ENCODE measurements around the gene ZBTB12. TPM values are rescaled to one million over a fixed set of nuclear protein-coding genes. Genes with fewer than 3 reads are reported as not detected.
A peak's percentile ranks its signal among the peaks of the same experiment; 100 is the strongest.

Gene ZBTB12
- total RNA-seq (2016; rRNA removed; fragmentation: Illumina TruSeq; extraction: Trizol) (6.0 and 6.8 TPM in 2 replicates), polyA plus RNA-seq (2011; rRNA removed) (4.8 and 7.3 TPM in 2 replicates), polyA minus RNA-seq (2011; rRNA and poly(A)+ RNA removed; ENCODE audit: low replicate concordance) (12.3 and 22.9 TPM in 2 replicates), Bru-seq, nascent RNA (percentile 54 among the genes with signal in this experiment), BruChase-seq, experiment 1, labeled RNA remaining after a 6-hour chase (percentile 75 among the genes with signal in this experiment), BruChase-seq, experiment 2, labeled RNA remaining after a 2-hour chase (percentile 73 among the genes with signal in this experiment)
- 1.6 and 1.7 TPM in 2 replicates for total RNA-seq (2016; cell fraction: cytosol; rRNA removed; fragmentation: Illumina TruSeq; extraction: Trizol; ENCODE audit: low read depth)
- total RNA-seq (2016; cell fraction: insoluble cytoplasmic fraction; rRNA removed; fragmentation: Illumina TruSeq; extraction: Trizol), result 6.0 and 7.4 TPM in 2 replicates
- 5.7 and 5.8 TPM in 2 replicates for total RNA-seq (2016; cell fraction: membrane; rRNA removed; fragmentation: Illumina TruSeq; extraction: Trizol)
- 3.1 and 3.9 TPM in 2 replicates for total RNA-seq (2016; cell fraction: nucleus; rRNA removed; fragmentation: Illumina TruSeq; extraction: Trizol)
- 3.7 and 5.8 TPM in 2 replicates for polyA plus RNA-seq (2011; cell fraction: cytosol; rRNA removed)
- polyA plus RNA-seq (2011; cell fraction: nucleus; rRNA removed), result 6.9 and 7.3 TPM in 2 replicates
- 8.0 and 9.2 TPM in 2 replicates for polyA plus RNA-seq (2012)
- 2.7 and 3.0 TPM in 2 replicates for polyA plus RNA-seq (2016; cell fraction: cytosol; fragmentation: Illumina TruSeq; extraction: Trizol; ENCODE audit: low read depth)
- polyA plus RNA-seq (2016; cell fraction: insoluble cytoplasmic fraction; fragmentation: Illumina TruSeq; extraction: Trizol; ENCODE audit: low read depth), result 14.0 and 15.9 TPM in 2 replicates
- 6.6 and 9.0 TPM in 2 replicates for polyA plus RNA-seq (2016; cell fraction: membrane; fragmentation: Illumina TruSeq; extraction: Trizol; ENCODE audit: low read depth)
- polyA plus RNA-seq (2016; cell fraction: nucleus; fragmentation: Illumina TruSeq; extraction: Trizol; ENCODE audit: insufficient read depth, low read depth), result 10.6 and 12.2 TPM in 2 replicates
- 6.7 and 6.9 TPM in 2 replicates for polyA minus RNA-seq (2011; cell fraction: cytosol; rRNA and poly(A)+ RNA removed)
- 3.7 and 4.5 TPM in 2 replicates for polyA minus RNA-seq (2011; cell fraction: nucleus; rRNA and poly(A)+ RNA removed)
- long read RNA-seq, experiment 1, result 0 reads
- long read RNA-seq, experiment 2, transcript ZBTB12-201 (2 exons, 1,875 nt), result major isoform, 18 of 32 reads
- long read RNA-seq, experiment 2, partial matches to known transcripts, result 0 of 32 reads
- long read RNA-seq, experiment 2, other reads (novel, unspliced or antisense), result 14 of 32 reads

DNA sequence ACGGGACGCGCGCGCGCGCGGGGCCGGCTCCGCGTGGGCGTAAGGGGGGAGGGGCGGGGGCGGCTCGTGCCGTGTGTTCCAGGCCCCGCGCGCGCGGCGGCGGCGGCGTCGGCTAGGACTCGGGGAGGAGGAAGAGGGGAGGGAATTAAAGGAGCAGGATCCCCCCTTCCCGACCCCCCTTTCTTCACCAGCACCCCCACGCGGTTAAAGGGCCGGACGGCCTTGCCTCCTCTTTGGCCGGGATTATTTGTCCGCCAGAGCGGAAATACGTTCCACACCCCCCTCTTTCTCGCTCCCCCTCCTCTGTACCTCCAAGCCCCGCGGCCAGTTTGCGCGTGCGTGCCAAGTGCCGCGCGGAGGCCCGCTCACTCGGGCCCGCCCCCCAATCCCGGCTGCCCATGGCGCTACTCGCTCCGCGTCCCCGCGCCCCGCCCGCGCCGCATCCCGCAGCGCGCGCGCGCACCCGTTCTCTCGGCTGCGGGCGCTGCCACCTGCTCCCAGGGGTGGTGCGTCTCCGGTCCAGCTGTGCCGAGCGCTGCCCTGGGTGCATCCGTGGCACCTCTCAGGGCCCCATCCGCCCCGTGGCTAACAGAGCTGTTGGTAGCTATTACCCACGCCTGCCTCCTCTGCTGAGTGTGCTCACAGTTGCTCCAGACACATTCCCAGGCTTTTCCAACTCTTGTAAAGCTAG lies at the start of gene ZBTB12:
TSS of gene ZBTB12 (minus strand) at position 134 of the 691 bp plus-strand sequence. CDS start 781 bp downstream, outside the sequence.
- no peak within 1 kb of the TSS for H2AFZ ChIP-seq (ENCODE audit: low read length)
- no peaks in the 10 kb centered on the region for H3K36me3 ChIP-seq (replicated peaks in 1 of 2; ENCODE audit: control insufficient read depth in 1 of 2, insufficient read depth in 2 of 2, low read length in 2 of 2)
- peak within 1 kb of the TSS; percentile 60 for H3K27ac ChIP-seq (ENCODE audit: extremely low read length, insufficient read depth, low read length)
- CTCF ChIA-PET (ENCODE audit: low intra/inter-chr PET ratio, low total read pairs), result interaction anchor here (1.3 kb wide), 1 partner anchor 51 kb away, joined by 4 read pairs; no protein-coding TSS in a partner anchor
- peaks cover 51% of the 10 kb centered on the region for H3K4me1 ChIP-seq (ENCODE audit: insufficient read depth, low read length)
- peak within 1 kb of the TSS; percentile 95 for H3K4me2 ChIP-seq (ENCODE audit: low read depth, low read length)
- in situ Hi-C loops (cut with HindIII; ENCODE audit: extremely low pct_ligation_motif_present, low pct_unique_long_range_greater_than_20kb), result loop anchor here (5.0 to 25.0 kb wide), 2 partner anchors 45 to 1060 kb away; partner anchors contain the start of genes BRD2, CFB and HLA-DMA
- no peaks in the 10 kb centered on the region for H3K9me3 ChIP-seq (ENCODE audit: low read length)
- 1% methylated on average over 60 of the region's 77 CpGs for WGBS (ENCODE audit: low lambda C conversion rate)
- FAIRE-seq (peak; percentile 95), DNase-seq (ENCODE audit: low spot score) (peak; percentile 96), ATAC-seq (peak; percentile 76)
- H3K4me3 ChIP-seq (replicated peaks in 1 of 3; ENCODE audit: insufficient read depth in 1 of 3, low read depth in 2 of 3, low read length in 3 of 3), result peak within 1 kb of the TSS; percentile 65 to 78 (median 67)
- peaks cover 1 to 13% of the 10 kb centered on the region in 2 experiments; a peak in 2 of 5 replicates for H3K27me3 ChIP-seq (ENCODE audit: control insufficient read depth in 1 of 2, insufficient read depth in 2 of 2, low read length in 2 of 2)
- peak within 1 kb of the TSS; percentile 66 for H3K9ac ChIP-seq (ENCODE audit: insufficient read depth, low read depth, low read length)
- peaks cover 17% of the 10 kb centered on the region for H3K79me2 ChIP-seq (ENCODE audit: insufficient read depth, low read length)
- no peaks in the 10 kb centered on the region for H4K20me1 ChIP-seq (ENCODE audit: insufficient read depth, low read length)
- BruUV-seq (replicated peaks), result no TSS peak
- intact Hi-C loops (cut with micrococcal nuclease; ENCODE audit: unreplicated experiment), result loop anchor here (1.0 to 2.0 kb wide), 3 partner anchors 21 to 50 kb away; no protein-coding TSS in a partner anchor
- POLR2A ChIA-PET, result interaction anchor here (0.7 to 5.6 kb wide), 19 partner anchors 16 to 199 kb away, joined by 3 to 69 read pairs (median 5); partner anchors contain the start of genes ABHD16A, C2, CFB and HSPA1A
- 0 out of 2 replicates have a peak, but pooled peaks have one; percentile 30 for TF ChIP-seq ZNF879 (CRISPR knock-in tag; IDR thresholded peaks at IDR 0.05)
- 0 out of 2 replicates have a peak, but pooled peaks have one; percentile 8 for TF ChIP-seq SNAPC4 (CRISPR knock-in tag; IDR thresholded peaks at IDR 0.05)
- peak; percentile 53; the same call in 1 of the 2 replicates for TF ChIP-seq KDM5B (CRISPR knock-in tag; IDR thresholded peaks at IDR 0.05; ENCODE audit: borderline replicate concordance)
- TF ChIP-seq MYC (CRISPR knock-in tag; IDR thresholded peaks at IDR 0.05; ENCODE audit: borderline replicate concordance), result peak; percentile 69
- TF ChIP-seq HCFC1 (IDR thresholded peaks at IDR 0.05; ENCODE audit: low read depth, low read length), result peak; percentile 29; the same call in 1 of the 2 replicates
- peak; percentile 35; the same call in 1 of the 2 replicates for TF ChIP-seq TFDP2 (CRISPR knock-in tag; IDR thresholded peaks at IDR 0.05)
- peak; percentile 56; the same call in 1 of the 2 replicates for TF ChIP-seq ZNF607 (CRISPR knock-in tag; IDR thresholded peaks at IDR 0.05; ENCODE audit: borderline replicate concordance)
- TF ChIP-seq SAFB2 (CRISPR knock-in tag; IDR thresholded peaks at IDR 0.05; ENCODE audit: borderline replicate concordance, low read depth), result peak; percentile 89
- peak; percentile 84 for TF ChIP-seq ZBTB38 (CRISPR knock-in tag; IDR thresholded peaks at IDR 0.05)
- no peak for TF ChIP-seq SIX1 (CRISPR knock-in tag; IDR thresholded peaks at IDR 0.05; ENCODE audit: borderline replicate concordance)
- TF ChIP-seq XRCC5 (optimal IDR thresholded peaks at IDR 0.05; ENCODE audit: low read length), result peak; percentile 81

All from HepG2 (cell line).